DND-41 (cell line): ENCODE data around the gene PDE12.

Source experiments
- ATAC-seq: fragments of 200-7000 bp; cut with Tn5 transposase; 3 replicates; pipeline ENCODE4 v1.9.1; 2021; ENCODE audit warnings: low read depth; ENCODE audit not compliant: insufficient read depth
- DNase-seq: peaks from one replicate; pipeline ENCODE4 v3.0.0-alpha.2; 2020
- H2AFZ ChIP-seq: 2 replicates; pipeline ENCODE4 v1.6.0; 2012; ENCODE audit warnings: low read depth, low read length
- H3K27ac ChIP-seq: 2 replicates; pipeline ENCODE4 v1.5.1; 2012; ENCODE audit warnings: low read length, inconsistent platforms
- H3K27me3 ChIP-seq: fragments of 200-600 bp; sonication (generic); 2 replicates; pipeline ENCODE4 v1.6.0; 2012; ENCODE audit warnings: low read length, mild to moderate bottlenecking, inconsistent platforms; ENCODE audit not compliant: insufficient read depth, poor library complexity
- H3K36me3 ChIP-seq: 2 replicates; pipeline ENCODE4 v1.5.1; 2012; ENCODE audit warnings: low read length, inconsistent platforms; ENCODE audit not compliant: insufficient read depth
- H3K4me1 ChIP-seq: 2 replicates; pipeline ENCODE4 v1.5.1; 2012; ENCODE audit warnings: mild to moderate bottlenecking, low read length; ENCODE audit not compliant: insufficient read depth
- H3K4me2 ChIP-seq: 2 replicates; pipeline ENCODE4 v1.6.0; 2012; ENCODE audit warnings: mild to moderate bottlenecking, moderate library complexity, low read length, inconsistent platforms; ENCODE audit not compliant: insufficient read depth
- H3K4me3 ChIP-seq, 2 experiments: fragments of 200-600 bp in 1 of 2; shearing (Covaris generic) in 1 of 2; 2 replicates each; pipeline ENCODE4 v1.5.1; 2012 to 2016; ENCODE audit warnings: inconsistent platforms in 2 of 2, low read length in 2 of 2, mild to moderate bottlenecking in 2 of 2, low read depth in 1 of 2, moderate library complexity in 1 of 2
- H3K79me2 ChIP-seq: 2 replicates; pipeline ENCODE4 v1.6.0; 2012; ENCODE audit warnings: low read length, inconsistent platforms; ENCODE audit not compliant: insufficient read depth
- H3K9ac ChIP-seq: 2 replicates; pipeline ENCODE4 v1.6.0; 2012; ENCODE audit warnings: low read depth, mild to moderate bottlenecking, inconsistent platforms, low read length, moderate library complexity
- H3K9me3 ChIP-seq: 2 replicates; pipeline ENCODE4 v1.5.1; 2012; ENCODE audit warnings: low read length, moderate library complexity, mild to moderate bottlenecking, inconsistent platforms; ENCODE audit not compliant: insufficient read depth, severe bottlenecking
- H4K20me1 ChIP-seq: 2 replicates; pipeline ENCODE4 v1.6.0; 2012; ENCODE audit warnings: low read length; ENCODE audit not compliant: insufficient read depth
- EZH2 ChIP-seq: IDR thresholded peaks from 3 replicates; pipeline ENCODE4 v1.6.1; 2012; ENCODE audit warnings: borderline replicate concordance, low read depth, mild to moderate bottlenecking, moderate library complexity, low read length, inconsistent platforms; ENCODE audit not compliant: severe bottlenecking
- TF ChIP-seq, protein P1 (sequence below): IDR thresholded peaks from 2 replicates; pipeline ENCODE4 v1.5.1; 2012; ENCODE audit warnings: borderline replicate concordance, low read length, moderate library complexity, mild to moderate bottlenecking; ENCODE audit not compliant: poor library complexity, severe bottlenecking; ENCODE audit errors: extremely low read depth

The PDE12 gene

DNA sequence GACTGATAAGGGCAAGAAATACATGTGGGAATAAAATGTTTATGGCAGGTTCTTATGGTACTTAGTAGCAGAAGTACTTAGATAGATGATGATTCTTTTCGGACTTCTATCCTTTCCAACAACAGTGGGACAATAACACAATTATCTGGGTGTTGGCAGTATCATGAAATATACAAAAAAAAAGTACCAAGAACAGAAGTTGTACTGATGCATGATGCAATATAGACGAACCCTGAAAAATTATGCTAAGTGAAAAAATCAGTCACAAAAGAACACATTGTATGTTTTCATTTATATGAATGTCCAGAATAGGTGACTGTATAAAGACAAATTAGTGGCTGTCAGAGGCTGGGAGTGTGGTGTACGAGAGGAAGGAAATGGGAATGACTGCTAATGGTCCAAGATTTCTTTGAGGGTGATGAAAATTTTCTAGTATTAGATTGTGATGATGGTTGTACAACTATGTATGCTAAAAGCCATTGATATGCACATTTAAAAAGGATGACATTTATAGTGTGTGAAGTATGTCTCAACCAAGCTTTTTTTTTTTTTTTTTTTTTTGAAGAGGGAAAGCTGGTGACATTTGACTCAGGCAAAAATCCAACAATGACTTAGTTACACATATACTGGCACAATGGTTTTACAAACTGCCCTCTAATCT lies 20.0 kb downstream of the PDE12 start:
- DNase-seq (no peak), ATAC-seq (no peak)
- H3K79me2 ChIP-seq = peaks cover 84% of the 10 kb centered on the region
- H3K9me3 ChIP-seq = no peaks in the 10 kb centered on the region
- H3K36me3 ChIP-seq = peaks cover 88% of the 10 kb centered on the region
- no peak overlapping the region for H2AFZ ChIP-seq
- TF ChIP-seq EZH2 = no peak
- TF ChIP-seq, protein P1, sequence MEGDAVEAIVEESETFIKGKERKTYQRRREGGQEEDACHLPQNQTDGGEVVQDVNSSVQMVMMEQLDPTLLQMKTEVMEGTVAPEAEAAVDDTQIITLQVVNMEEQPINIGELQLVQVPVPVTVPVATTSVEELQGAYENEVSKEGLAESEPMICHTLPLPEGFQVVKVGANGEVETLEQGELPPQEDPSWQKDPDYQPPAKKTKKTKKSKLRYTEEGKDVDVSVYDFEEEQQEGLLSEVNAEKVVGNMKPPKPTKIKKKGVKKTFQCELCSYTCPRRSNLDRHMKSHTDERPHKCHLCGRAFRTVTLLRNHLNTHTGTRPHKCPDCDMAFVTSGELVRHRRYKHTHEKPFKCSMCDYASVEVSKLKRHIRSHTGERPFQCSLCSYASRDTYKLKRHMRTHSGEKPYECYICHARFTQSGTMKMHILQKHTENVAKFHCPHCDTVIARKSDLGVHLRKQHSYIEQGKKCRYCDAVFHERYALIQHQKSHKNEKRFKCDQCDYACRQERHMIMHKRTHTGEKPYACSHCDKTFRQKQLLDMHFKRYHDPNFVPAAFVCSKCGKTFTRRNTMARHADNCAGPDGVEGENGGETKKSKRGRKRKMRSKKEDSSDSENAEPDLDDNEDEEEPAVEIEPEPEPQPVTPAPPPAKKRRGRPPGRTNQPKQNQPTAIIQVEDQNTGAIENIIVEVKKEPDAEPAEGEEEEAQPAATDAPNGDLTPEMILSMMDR = no peak
- no peak overlapping the region for H3K27ac ChIP-seq
- H3K9ac ChIP-seq = no peak overlapping the region
- H3K4me3 ChIP-seq = no peak overlapping the region
- H3K4me1 ChIP-seq = no peaks in the 10 kb centered on the region
- no peak overlapping the region for H3K4me2 ChIP-seq
- no peaks in the 10 kb centered on the region for H3K27me3 ChIP-seq
- peaks cover 21% of the 10 kb centered on the region; the same call in 1 of the 2 replicates for H4K20me1 ChIP-seq

DNA sequence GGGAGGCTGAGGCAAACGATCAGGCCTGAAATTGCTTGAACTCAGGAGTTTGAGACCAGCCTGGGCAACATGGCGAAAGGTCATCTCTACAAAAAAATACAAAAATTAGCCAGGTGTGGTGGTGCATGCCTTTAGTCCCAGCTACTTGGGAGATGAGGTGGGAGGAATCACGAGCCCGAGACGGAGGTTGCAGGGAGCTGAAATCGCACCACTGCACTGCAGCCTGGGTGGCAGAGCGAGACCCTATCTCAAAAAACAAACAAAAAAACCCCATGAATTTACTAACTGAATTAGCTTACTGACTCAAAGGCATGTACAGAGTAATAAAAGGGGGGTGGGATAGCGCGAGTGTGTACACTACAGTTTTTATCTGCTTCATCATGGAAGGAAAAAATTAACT lies 21.7 kb downstream of the PDE12 start:
- Histone ChIP-seq H3K79me2 (peaks cover 95% of the 10 kb centered on the region), H4K20me1 (peaks cover 28% of the 10 kb centered on the region), H3K9ac (no peak overlapping the region), H3K27me3 (no peaks in the 10 kb centered on the region), H3K4me3 (no peak overlapping the region), H3K4me2 (no peak overlapping the region), H3K4me1 (no peaks in the 10 kb centered on the region), H2AFZ (no peak overlapping the region), H3K36me3 (peaks cover 88% of the 10 kb centered on the region), H3K9me3 (no peaks in the 10 kb centered on the region), H3K27ac (no peak overlapping the region)
- DNase-seq = no peak
- ATAC-seq = no peak
- TF ChIP-seq, protein P1 = no peak
- TF ChIP-seq EZH2 = no peak

DNA sequence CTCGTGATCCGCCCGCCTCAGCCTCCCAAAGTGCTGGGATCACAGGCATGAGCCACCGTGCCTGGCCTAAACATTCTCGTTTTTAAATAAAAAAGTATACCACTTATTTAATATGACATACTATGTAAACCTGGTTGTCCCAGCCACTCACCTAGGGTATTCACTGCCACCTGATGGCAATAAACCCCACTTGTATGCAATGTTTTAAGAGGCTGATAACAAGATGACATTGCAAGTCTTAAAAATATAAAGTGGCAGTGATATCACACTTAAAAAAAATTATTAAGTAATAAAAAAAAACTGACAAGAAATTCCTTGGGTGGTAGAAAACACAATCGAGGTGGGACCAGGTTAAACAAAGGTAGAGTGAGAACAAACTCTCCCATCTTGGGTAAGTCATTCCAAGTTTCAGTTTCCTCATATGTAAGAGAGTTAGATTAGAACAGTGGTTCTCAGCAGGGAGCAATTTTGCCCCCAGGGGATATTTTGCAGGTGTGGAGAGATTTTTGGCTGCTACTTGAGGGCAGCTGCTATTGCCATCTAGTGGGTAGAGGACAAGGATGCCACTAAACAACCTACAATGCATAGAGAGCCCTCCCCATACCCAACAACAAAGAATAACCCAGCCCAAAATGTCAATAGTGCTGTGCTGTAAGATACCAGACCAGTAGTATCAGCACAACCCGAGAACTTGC lies 26.5 kb downstream of the PDE12 start:
- H3K4me2 ChIP-seq = no peak overlapping the region
- peak; percentile 68 for ATAC-seq
- peaks cover 99% of the 10 kb centered on the region for H3K79me2 ChIP-seq
- no peak overlapping the region for H3K27ac ChIP-seq
- peak; percentile 33 for DNase-seq
- no peak overlapping the region for H2AFZ ChIP-seq
- no peak overlapping the region for H3K9ac ChIP-seq
- peaks cover 48% of the 10 kb centered on the region for H4K20me1 ChIP-seq
- H3K27me3 ChIP-seq = no peaks in the 10 kb centered on the region
- H3K36me3 ChIP-seq = peaks cover 66% of the 10 kb centered on the region
- H3K4me3 ChIP-seq = no peak overlapping the region
- TF ChIP-seq EZH2 = no peak
- TF ChIP-seq, protein P1 = peak; percentile 43
- H3K4me1 ChIP-seq = no peaks in the 10 kb centered on the region
- H3K9me3 ChIP-seq = no peaks in the 10 kb centered on the region

DNA sequence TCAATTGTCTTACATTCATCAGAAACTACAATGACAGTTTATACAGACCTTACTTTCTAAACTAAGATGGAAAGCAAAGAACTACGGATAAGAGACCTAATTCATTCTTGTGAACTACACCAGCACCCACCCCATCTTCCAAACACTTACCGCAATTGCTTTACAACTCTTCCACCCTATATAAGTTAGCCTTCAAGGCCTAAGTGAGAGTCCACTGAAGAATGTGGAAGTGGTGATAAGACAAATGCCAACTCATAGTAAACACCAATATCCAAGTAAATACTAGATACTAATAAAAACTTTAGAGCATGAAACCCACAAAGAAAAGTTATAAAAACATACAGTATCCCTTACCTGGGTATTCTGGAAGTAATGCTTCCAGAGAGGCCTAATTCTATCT lies 27.5 kb downstream of the PDE12 start:
- no peak overlapping the region for H2AFZ ChIP-seq
- no peak for TF ChIP-seq EZH2
- TF ChIP-seq, protein P1 = no peak
- no peaks in the 10 kb centered on the region for H3K9me3 ChIP-seq
- no peaks in the 10 kb centered on the region for H3K27me3 ChIP-seq
- no peak overlapping the region for H3K4me2 ChIP-seq
- H3K36me3 ChIP-seq = peaks cover 57% of the 10 kb centered on the region
- DNase-seq (no peak), ATAC-seq (no peak)
- H3K9ac ChIP-seq = no peak overlapping the region
- no peak overlapping the region for H3K4me3 ChIP-seq
- H4K20me1 ChIP-seq = peaks cover 48% of the 10 kb centered on the region
- H3K4me1 ChIP-seq = no peaks in the 10 kb centered on the region
- H3K27ac ChIP-seq = no peak overlapping the region
- H3K79me2 ChIP-seq = peaks cover 99% of the 10 kb centered on the region
